SK-N-SH treated with all-trans-retinoic acid at 6 μM for 48 hours (cell line): ENCODE results near the gene PIWIL4.
A peak's percentile ranks its signal among the peaks of the same experiment; 100 is the strongest.

Source experiments
- ATAC-seq: fragments of 200-7000 bp; cut with Tn5 transposase; 3 replicates; pipeline ENCODE4 v1.9.1; 2020; ENCODE audit warnings: mild to moderate bottlenecking, moderate library complexity
- ARNTL ChIP-seq: fragments of 450-650 bp; formaldehyde crosslinking; IDR thresholded peaks from 2 replicates; pipeline ENCODE4 v1.5.0; 2020; ENCODE audit warnings: low read depth, mild to moderate bottlenecking, moderate library complexity, borderline replicate concordance
- BACH2 ChIP-seq: fragments of 250-450 bp; sonication (Bioruptor Pico); IDR thresholded peaks from 2 replicates; pipeline ENCODE4 v1.9.0; 2021; ENCODE audit warnings: mild to moderate bottlenecking, borderline replicate concordance
- CREB5 ChIP-seq: fragments of 250-450 bp; sonication (Bioruptor Pico); IDR thresholded peaks from 2 replicates; pipeline ENCODE4 v1.5.1; 2020; ENCODE audit warnings: low read depth, mild to moderate bottlenecking, moderate library complexity
- CSDC2 ChIP-seq: fragments of 250-450 bp; sonication (Bioruptor Pico); IDR thresholded peaks from 2 replicates; pipeline ENCODE4 v1.5.0; 2020; ENCODE audit warnings: mild to moderate bottlenecking, moderate library complexity
- CSRNP3 ChIP-seq: fragments of 250-450 bp; sonication (Bioruptor Pico); IDR thresholded peaks from 2 replicates; pipeline ENCODE4 v1.5.1; 2021; ENCODE audit warnings: mild to moderate bottlenecking, moderate library complexity
- ESRRG ChIP-seq: fragments of 250-450 bp; sonication (Bioruptor Pico); IDR thresholded peaks from 2 replicates; pipeline ENCODE4 v1.6.1; 2021; ENCODE audit warnings: mild to moderate bottlenecking
- GLIS3 ChIP-seq: fragments of 250-450 bp; sonication (Bioruptor Pico); IDR thresholded peaks from 2 replicates; pipeline ENCODE4 v1.5.0; 2020; ENCODE audit warnings: mild to moderate bottlenecking, moderate library complexity
- ISL1 ChIP-seq: fragments of 250-450 bp; sonication (Bioruptor Pico); IDR thresholded peaks from 2 replicates; pipeline ENCODE4 v2.1.2; 2022; ENCODE audit warnings: mild to moderate bottlenecking, moderate library complexity
- PATZ1 ChIP-seq: fragments of 250-450 bp; sonication (Bioruptor Pico); IDR thresholded peaks from 2 replicates; pipeline ENCODE4 v1.8.0; 2020; ENCODE audit warnings: mild to moderate bottlenecking, moderate library complexity, borderline replicate concordance
- POU6F1 ChIP-seq: fragments of 250-450 bp; sonication (Bioruptor Pico); IDR thresholded peaks from 2 replicates; pipeline ENCODE4 v1.8.0; 2021; ENCODE audit warnings: low read depth, mild to moderate bottlenecking, moderate library complexity, borderline replicate concordance
- PPARA ChIP-seq: fragments of 250-450 bp; sonication (Bioruptor Pico); IDR thresholded peaks from 2 replicates; pipeline ENCODE4 v1.5.0; 2020; ENCODE audit warnings: mild to moderate bottlenecking, borderline replicate concordance
- TSHZ2 ChIP-seq: fragments of 250-450 bp; sonication (Bioruptor Pico); IDR thresholded peaks from 2 replicates; pipeline ENCODE4 v1.5.0; 2020; ENCODE audit warnings: mild to moderate bottlenecking, moderate library complexity
- ZC3H10 ChIP-seq: fragments of 250-450 bp; sonication (Bioruptor Pico); IDR thresholded peaks from 2 replicates; pipeline ENCODE4 v1.5.1; 2021; ENCODE audit warnings: mild to moderate bottlenecking, moderate library complexity
- ZFP3 ChIP-seq: fragments of 250-450 bp; sonication (Bioruptor Pico); IDR thresholded peaks from 2 replicates; pipeline ENCODE4 v1.5.0; 2020; ENCODE audit warnings: mild to moderate bottlenecking, moderate library complexity
- ZNF565 ChIP-seq: fragments of 450-650 bp; formaldehyde crosslinking; conservative IDR thresholded peaks from 2 replicates; pipeline ENCODE4 v1.5.0; 2020; ENCODE audit warnings: low read depth, mild to moderate bottlenecking, moderate library complexity
- ZNF70 ChIP-seq: fragments of 450-650 bp; formaldehyde crosslinking; IDR thresholded peaks from 2 replicates; pipeline ENCODE4 v1.5.0; 2020; ENCODE audit warnings: mild to moderate bottlenecking, moderate library complexity

Gene PIWIL4

GRCh38 chr11:94543695-94544645 lies 23.2 kb upstream of the PIWIL4 start, which contains the start of gene FUT4:
Gene FUT4, plus strand, starts transcription at chr11:94543921. Its CDS starts 213 bp downstream, at chr11:94544134.
- no peak for TF ChIP-seq ESRRG (CRISPR knock-in tag)
- ATAC-seq = peak; percentile 92

GRCh38 chr11:94544646-94545263 lies 22.4 kb upstream of the PIWIL4 start:
- TF ChIP-seq CSRNP3 = no peak
- TF ChIP-seq ZNF70 (CRISPR knock-in tag) = no peak
- no peak for TF ChIP-seq POU6F1
- no peak for TF ChIP-seq PATZ1 (CRISPR knock-in tag)
- no peak for TF ChIP-seq TSHZ2 (CRISPR knock-in tag)
- TF ChIP-seq CREB5 = no peak
- TF ChIP-seq CSDC2 (CRISPR knock-in tag) = no peak
- no peak for TF ChIP-seq ZNF565 (CRISPR knock-in tag)
- ATAC-seq = no peak

- ATAC-seq = no peak
- TF ChIP-seq ZNF70 (CRISPR knock-in tag) (no peak), ZFP3 (no peak), ISL1 (CRISPR knock-in tag) (no peak), TSHZ2 (CRISPR knock-in tag) (no peak), ESRRG (CRISPR knock-in tag) (no peak), GLIS3 (no peak), CREB5 (no peak), ARNTL (CRISPR knock-in tag) (no peak), BACH2 (no peak), CSDC2 (CRISPR knock-in tag) (no peak), ZC3H10 (CRISPR knock-in tag) (no peak), PPARA (CRISPR knock-in tag) (no peak), CSRNP3 (no peak)
Observed at GRCh38 chr11:94545264-94546161, 21.7 kb upstream of the PIWIL4 start.
